ENCODE measurements around the gene PRKAR1B. TPM values are rescaled to one million over a fixed set of nuclear protein-coding genes. Genes with fewer than 3 reads are reported as not detected.
A peak's percentile ranks its signal among the peaks of the same experiment; 100 is the strongest.

The PRKAR1B gene
- total RNA-seq, 1 experiment from 2014 or later = 43.3 TPM

DNA sequence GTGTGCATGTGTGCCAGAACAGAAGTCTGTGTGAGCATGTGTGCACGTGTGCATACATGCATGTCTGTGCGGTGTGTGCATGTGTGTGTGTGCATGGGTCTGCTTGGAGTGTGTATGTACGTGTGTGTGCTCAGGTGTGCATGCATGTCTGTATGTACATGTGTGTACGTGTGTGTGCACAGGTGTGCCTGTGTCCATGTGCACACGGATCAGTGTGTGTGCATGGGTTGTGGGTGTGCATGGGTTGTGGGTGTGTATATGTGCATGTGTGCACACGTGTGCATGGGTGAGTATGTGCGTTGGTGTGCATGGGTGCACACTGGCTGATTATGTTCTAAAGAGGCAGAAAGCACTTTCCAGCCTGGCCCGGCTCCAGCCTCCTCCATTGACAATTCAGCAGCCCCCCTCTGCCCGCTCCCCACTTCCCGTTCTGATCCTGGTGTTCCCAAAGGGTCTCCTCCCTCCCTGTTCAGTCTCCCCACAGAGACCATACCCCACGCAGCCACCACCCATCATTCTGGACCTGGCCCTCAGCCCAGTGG, 163.4 kb downstream of the PRKAR1B start:
- H2BK120ac ChIP-seq (ENCODE audit: low read depth, low read length, poor library complexity, severe bottlenecking) = no peak overlapping the region
- H3T11ph ChIP-seq (ENCODE audit: low read length) = no peak overlapping the region
- H4K20me1 ChIP-seq (ENCODE audit: control insufficient read depth, insufficient read depth, insufficient read length) = no peaks in the 10 kb centered on the region
- Mint-ChIP-seq H3K27ac (peak overlapping the region in 1 of 3 experiments; percentile 29; a peak in 2 of 7 replicates), H3K27me3 (ENCODE audit: low read depth) (no peaks in the 10 kb centered on the region), H3K36me3 (ENCODE audit: insufficient read depth in 1 of 3, low read depth in 3 of 3) (peaks cover 0 to 3% (median 0%) of the 10 kb centered on the region in 3 experiments; a peak in 1 of 7 replicates), H3K4me3 (no peak overlapping the region), H3K9me3 (no peaks in the 10 kb centered on the region), H3K4me1 (peaks cover 0 to 4% of the 10 kb centered on the region in 2 experiments; a peak in 1 of 4 replicates)
- no peak overlapping the region for H2BK20ac ChIP-seq (ENCODE audit: low read depth, low read length, poor library complexity, severe bottlenecking)
- no peak overlapping the region for H2AK5ac ChIP-seq (ENCODE audit: insufficient read length, low read length)
- no peak overlapping the region for H3K27ac ChIP-seq (ENCODE audit: insufficient read length, low read depth, low read length)
- no peak overlapping the region for H3K14ac ChIP-seq (ENCODE audit: insufficient read depth, low read length)
- no peaks in the 10 kb centered on the region for H3K9me3 ChIP-seq (ENCODE audit: control insufficient read depth, low read depth, low read length)
- H3K23ac ChIP-seq (ENCODE audit: insufficient read length, low read depth, low read length) = no peak overlapping the region
- no peak for DNase-seq
- H2AFZ ChIP-seq (ENCODE audit: low read length) = no peak overlapping the region
- H2BK15ac ChIP-seq (ENCODE audit: low read depth, low read length) = no peak overlapping the region
- no peak overlapping the region for H4K8ac ChIP-seq (replicated peaks; ENCODE audit: insufficient read length, low read depth, low read length)
- H3K79me2 ChIP-seq (ENCODE audit: insufficient read depth, low read length) = no peaks in the 10 kb centered on the region; the same call in 1 of the 2 replicates
- no peak overlapping the region for H3K56ac ChIP-seq (ENCODE audit: insufficient read length, low read depth, low read length)
- TF ChIP-seq, protein P1, sequence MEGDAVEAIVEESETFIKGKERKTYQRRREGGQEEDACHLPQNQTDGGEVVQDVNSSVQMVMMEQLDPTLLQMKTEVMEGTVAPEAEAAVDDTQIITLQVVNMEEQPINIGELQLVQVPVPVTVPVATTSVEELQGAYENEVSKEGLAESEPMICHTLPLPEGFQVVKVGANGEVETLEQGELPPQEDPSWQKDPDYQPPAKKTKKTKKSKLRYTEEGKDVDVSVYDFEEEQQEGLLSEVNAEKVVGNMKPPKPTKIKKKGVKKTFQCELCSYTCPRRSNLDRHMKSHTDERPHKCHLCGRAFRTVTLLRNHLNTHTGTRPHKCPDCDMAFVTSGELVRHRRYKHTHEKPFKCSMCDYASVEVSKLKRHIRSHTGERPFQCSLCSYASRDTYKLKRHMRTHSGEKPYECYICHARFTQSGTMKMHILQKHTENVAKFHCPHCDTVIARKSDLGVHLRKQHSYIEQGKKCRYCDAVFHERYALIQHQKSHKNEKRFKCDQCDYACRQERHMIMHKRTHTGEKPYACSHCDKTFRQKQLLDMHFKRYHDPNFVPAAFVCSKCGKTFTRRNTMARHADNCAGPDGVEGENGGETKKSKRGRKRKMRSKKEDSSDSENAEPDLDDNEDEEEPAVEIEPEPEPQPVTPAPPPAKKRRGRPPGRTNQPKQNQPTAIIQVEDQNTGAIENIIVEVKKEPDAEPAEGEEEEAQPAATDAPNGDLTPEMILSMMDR (conservative IDR thresholded peaks at IDR 0.05) = no peak
- H3K18ac ChIP-seq (ENCODE audit: insufficient read length, low read depth, low read length) = no peak overlapping the region
- no peak overlapping the region for H3K9ac ChIP-seq (ENCODE audit: extremely low read depth, insufficient read length, low read length)
- no peak overlapping the region for H4K91ac ChIP-seq (ENCODE audit: insufficient read length, low read depth, low read length)
- no peak overlapping the region for H3K4ac ChIP-seq (ENCODE audit: low read depth, low read length)
- no peaks in the 10 kb centered on the region for H3K27me3 ChIP-seq (ENCODE audit: insufficient read depth, low read length)
- no peaks in the 10 kb centered on the region for H3K79me1 ChIP-seq (ENCODE audit: insufficient read depth, low read depth, low read length, poor library complexity, severe bottlenecking)
- no peaks in the 10 kb centered on the region for H3K4me1 ChIP-seq (ENCODE audit: insufficient read depth, low read length)
- H3K23me2 ChIP-seq (ENCODE audit: insufficient read length, low read depth, low read length, poor library complexity, severe bottlenecking) = no peaks in the 10 kb centered on the region
- H3K4me2 ChIP-seq (ENCODE audit: insufficient read depth, insufficient read length, low read length) = no peak overlapping the region
- H2BK12ac ChIP-seq (ENCODE audit: insufficient read length, low read depth, low read length) = no peak overlapping the region
- H2BK5ac ChIP-seq (ENCODE audit: insufficient read length, low read length) = no peak overlapping the region
- WGBS (ENCODE audit: extremely low coverage, insufficient read length, low lambda C conversion rate) = no CpG with 5 or more reads among the region's 11 CpGs
- no peak overlapping the region for H4K5ac ChIP-seq (ENCODE audit: insufficient read length, low read depth, low read length)
